ENCODE measurements around the gene PRG3.

Gene PRG3

DNA sequence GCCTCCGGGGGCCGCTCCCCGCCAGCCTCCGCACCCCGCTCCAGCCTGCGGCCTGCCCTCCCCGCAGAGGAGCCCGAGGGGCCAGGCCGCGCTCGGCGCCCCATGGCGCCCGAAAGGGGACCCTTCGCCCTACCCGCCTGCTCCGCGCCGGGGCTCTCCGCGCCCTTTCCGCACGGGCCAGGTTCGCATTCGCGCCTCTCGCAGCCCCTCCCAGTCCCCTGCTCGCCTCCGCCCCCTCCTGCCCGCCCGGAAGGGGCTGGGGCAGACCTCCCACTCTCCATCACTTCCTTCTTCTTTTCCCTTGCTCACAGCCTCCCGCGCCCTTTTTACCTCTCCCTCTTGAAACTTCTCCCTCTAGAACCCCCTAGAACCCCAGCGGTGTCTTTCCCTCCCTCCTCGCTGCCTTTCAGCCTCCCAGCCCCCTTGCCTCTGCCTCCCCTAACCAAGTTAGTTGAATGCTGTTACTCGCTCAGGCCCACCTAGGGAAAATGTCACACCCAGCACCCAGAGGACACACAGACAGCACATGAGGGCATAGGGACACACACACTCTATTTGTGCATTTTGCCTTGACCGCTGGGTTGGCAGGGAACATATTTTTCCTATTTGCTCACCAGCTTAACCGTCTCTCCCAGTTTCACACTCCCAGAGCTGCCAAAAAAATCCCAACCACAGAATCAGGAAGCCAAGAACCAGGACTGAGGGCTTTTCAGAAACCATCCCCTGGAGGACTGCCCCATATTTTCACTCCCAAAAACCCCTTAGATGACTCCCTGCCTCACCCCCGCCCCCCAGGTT lies 46.2 kb upstream of the PRG3 start, which contains the start of gene SLC43A3:
Gene SLC43A3, minus strand, starts transcription at position 193 of the 798 bp plus-strand sequence. CDS start 949 bp downstream, outside the sequence.
- H3K4ac ChIP-seq (ENCODE audit: low read depth in 1 of 2, low read length in 2 of 2): peak within 1 kb of the TSS in 1 of 2 experiments; percentile 1
- peak within 1 kb of the TSS; percentile 34 to 47 for H2BK12ac ChIP-seq (ENCODE audit: low read length in 2 of 2)
- H2AK5ac ChIP-seq (ENCODE audit: low read length, severe bottlenecking): no peak within 1 kb of the TSS
- peak within 1 kb of the TSS; percentile 63 for H4K8ac ChIP-seq (ENCODE audit: low read length)
- H3K4me2 ChIP-seq (ENCODE audit: low read length, poor library complexity, severe bottlenecking): peak within 1 kb of the TSS; percentile 64
- H3K36me3 ChIP-seq (ENCODE audit: control insufficient read depth in 1 of 2, insufficient read depth in 2 of 2, low read depth in 1 of 2, low read length in 2 of 2): peaks cover 0 to 40% of the 10 kb centered on the region in 2 experiments
- H3K27me3 ChIP-seq (ENCODE audit: control insufficient read depth in 1 of 2, insufficient read depth in 1 of 2, low read length in 2 of 2): no peaks in the 10 kb centered on the region
- peak within 1 kb of the TSS; percentile 86 for H4K91ac ChIP-seq (ENCODE audit: low read length)
- H3K27ac ChIP-seq (ENCODE audit: low read length, poor library complexity, severe bottlenecking): peak within 1 kb of the TSS; percentile 68
- no peak within 1 kb of the TSS for H3K14ac ChIP-seq (ENCODE audit: low read length in 2 of 2)
- H3K23ac ChIP-seq (ENCODE audit: low read length in 2 of 2): no peak within 1 kb of the TSS
- peak within 1 kb of the TSS; percentile 71 to 84 for H3K18ac ChIP-seq (ENCODE audit: low read depth in 1 of 2, low read length in 2 of 2)
- WGBS: 7% methylated on average over 39 of the region's 39 CpGs
- peak within 1 kb of the TSS; percentile 77 for H2BK15ac ChIP-seq (ENCODE audit: low read depth, poor library complexity, severe bottlenecking)
- peak within 1 kb of the TSS; percentile 57 to 86 for H3K4me3 ChIP-seq (ENCODE audit: insufficient read depth in 1 of 2, low read depth in 1 of 2, low read length in 2 of 2)
- no peak within 1 kb of the TSS for H2BK5ac ChIP-seq (ENCODE audit: low read depth, low read length, poor library complexity, severe bottlenecking)
- DNase-seq: peak; percentile 74
- peaks cover 29% of the 10 kb centered on the region for H3K4me1 ChIP-seq (ENCODE audit: control insufficient read depth, insufficient read depth, low read depth, low read length)
- H3K79me1 ChIP-seq (replicated peaks; ENCODE audit: low read length, poor library complexity, severe bottlenecking): peaks cover 3% of the 10 kb centered on the region
- peak within 1 kb of the TSS; percentile 51 for H2BK120ac ChIP-seq (ENCODE audit: low read depth, low read length)
- no peaks in the 10 kb centered on the region for H3K9me3 ChIP-seq (ENCODE audit: control insufficient read depth, low read length)
- H3K9ac ChIP-seq (ENCODE audit: low read length): peak within 1 kb of the TSS; percentile 96
- peak within 1 kb of the TSS; percentile 3 for H2AFZ ChIP-seq (ENCODE audit: low read depth, low read length)

DNA sequence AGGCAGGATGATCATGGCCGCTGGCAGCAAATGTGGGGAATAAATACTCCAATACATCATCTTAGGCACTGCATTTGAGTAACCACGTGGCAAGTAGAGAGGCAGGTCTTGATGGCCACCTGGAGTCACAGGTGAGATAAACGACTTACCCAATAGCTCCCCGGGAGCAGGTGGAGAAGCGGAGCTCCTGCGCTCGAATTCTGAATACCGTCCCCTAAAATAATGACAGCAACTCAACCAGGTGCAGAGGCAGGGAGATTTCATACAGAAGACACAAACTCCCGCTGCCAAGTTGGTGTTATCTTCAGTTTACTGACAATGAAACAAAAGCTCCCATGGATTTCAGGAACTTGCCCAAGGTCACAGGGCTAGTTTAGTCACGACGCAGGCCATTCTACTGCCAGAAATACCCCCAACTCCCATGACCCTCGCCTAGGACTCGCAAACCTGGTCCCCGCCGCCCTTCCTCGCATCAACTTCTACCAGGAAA lies 45.5 kb upstream of the PRG3 start:
- Histone ChIP-seq H2BK12ac (ENCODE audit: low read length in 2 of 2) (peak overlapping the region; percentile 15 to 47), H2BK120ac (ENCODE audit: low read depth, low read length) (peak overlapping the region; percentile 51), H2AFZ (ENCODE audit: low read depth, low read length) (no peak overlapping the region), H3K4me1 (ENCODE audit: control insufficient read depth, insufficient read depth, low read depth, low read length) (peaks cover 29% of the 10 kb centered on the region), H3K36me3 (ENCODE audit: control insufficient read depth in 1 of 2, insufficient read depth in 2 of 2, low read depth in 1 of 2, low read length in 2 of 2) (peaks cover 0 to 46% of the 10 kb centered on the region in 2 experiments), H3K9me3 (ENCODE audit: control insufficient read depth, low read length) (no peaks in the 10 kb centered on the region), H3K14ac (ENCODE audit: low read length in 2 of 2) (no peak overlapping the region), H3K4me2 (ENCODE audit: low read length, poor library complexity, severe bottlenecking) (peak overlapping the region; percentile 64), H2AK5ac (ENCODE audit: low read length, severe bottlenecking) (no peak overlapping the region), H3K79me1 (replicated peaks; ENCODE audit: low read length, poor library complexity, severe bottlenecking) (peaks cover 3% of the 10 kb centered on the region), H2BK15ac (ENCODE audit: low read depth, poor library complexity, severe bottlenecking) (peak overlapping the region; percentile 77), H4K91ac (ENCODE audit: low read length) (peak overlapping the region; percentile 70), H3K27ac (ENCODE audit: low read length, poor library complexity, severe bottlenecking) (no peak overlapping the region), H3K27me3 (ENCODE audit: control insufficient read depth in 1 of 2, insufficient read depth in 1 of 2, low read length in 2 of 2) (no peaks in the 10 kb centered on the region), H3K4me3 (ENCODE audit: insufficient read depth in 1 of 2, low read depth in 1 of 2, low read length in 2 of 2) (peak overlapping the region; percentile 57 to 86), H3K4ac (ENCODE audit: low read depth in 1 of 2, low read length in 2 of 2) (no peak overlapping the region), H2BK5ac (ENCODE audit: low read depth, low read length, poor library complexity, severe bottlenecking) (no peak overlapping the region), H4K8ac (ENCODE audit: low read length) (peak overlapping the region; percentile 63), H3K18ac (ENCODE audit: low read depth in 1 of 2, low read length in 2 of 2) (peak overlapping the region; percentile 71 to 84), H3K9ac (ENCODE audit: low read length) (peak overlapping the region; percentile 96), H3K23ac (ENCODE audit: low read length in 2 of 2) (no peak overlapping the region)
- peak; percentile 20 for DNase-seq
- 22% methylated on average over 16 of the region's 16 CpGs for WGBS

DNA sequence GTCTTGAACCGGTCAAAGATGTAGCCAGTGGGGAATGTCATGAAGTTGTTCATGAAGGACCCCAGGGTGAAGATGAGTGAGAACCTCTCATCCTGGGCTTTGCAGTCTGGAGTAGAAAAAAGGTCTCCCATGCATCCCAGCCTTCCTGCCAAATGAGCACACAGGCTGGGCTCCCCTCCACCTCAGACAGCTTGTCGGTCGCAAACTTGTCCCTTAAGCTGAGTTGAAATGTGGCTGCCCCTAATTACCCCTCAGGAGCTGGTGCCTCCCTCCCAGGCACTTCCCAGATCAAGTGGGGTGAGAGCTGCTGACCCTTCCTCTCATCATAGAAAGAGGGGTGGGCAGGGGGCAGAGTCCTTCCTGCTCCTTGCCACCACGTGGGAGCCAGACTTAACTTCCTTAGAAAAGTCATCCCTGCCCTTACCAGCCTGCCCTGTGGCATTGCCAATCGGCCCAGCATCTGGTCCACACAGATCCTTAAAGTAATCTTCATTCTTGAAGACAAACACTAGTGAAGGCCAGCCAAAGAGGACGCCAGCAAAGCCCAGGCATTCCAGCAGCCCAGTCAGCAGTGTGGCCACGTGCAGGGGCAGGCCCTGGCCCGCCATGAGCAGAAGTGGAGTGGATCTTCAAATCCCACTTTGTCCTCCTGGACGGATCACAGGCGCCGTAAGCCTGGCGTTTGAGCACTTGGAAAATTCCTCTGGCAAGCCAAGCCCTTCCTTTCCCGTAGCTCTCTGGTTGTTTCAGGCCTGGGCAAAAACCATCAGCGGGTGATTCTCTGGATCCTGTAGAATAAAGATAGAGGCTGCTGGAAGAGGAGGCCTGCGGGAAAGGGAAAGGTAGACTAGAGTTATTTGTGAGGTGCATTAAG lies 44.9 kb upstream of the PRG3 start:
- H3K4me3 ChIP-seq (ENCODE audit: insufficient read depth in 1 of 2, low read depth in 1 of 2, low read length in 2 of 2): peak overlapping the region in 1 of 2 experiments; percentile 86
- H2BK15ac ChIP-seq (ENCODE audit: low read depth, poor library complexity, severe bottlenecking): peak overlapping the region; percentile 60
- H3K79me1 ChIP-seq (replicated peaks; ENCODE audit: low read length, poor library complexity, severe bottlenecking): peaks cover 3% of the 10 kb centered on the region
- peak overlapping the region in 1 of 2 experiments; percentile 2 for H3K4ac ChIP-seq (ENCODE audit: low read depth in 1 of 2, low read length in 2 of 2)
- peak overlapping the region; percentile 96 for H3K9ac ChIP-seq (ENCODE audit: low read length)
- peaks cover 29% of the 10 kb centered on the region for H3K4me1 ChIP-seq (ENCODE audit: control insufficient read depth, insufficient read depth, low read depth, low read length)
- no peak overlapping the region for H3K23ac ChIP-seq (ENCODE audit: low read length in 2 of 2)
- peak overlapping the region; percentile 14 for H3K27ac ChIP-seq (ENCODE audit: low read length, poor library complexity, severe bottlenecking)
- peak overlapping the region; percentile 27 to 34 for H2BK12ac ChIP-seq (ENCODE audit: low read length in 2 of 2)
- H4K8ac ChIP-seq (ENCODE audit: low read length): peak overlapping the region; percentile 59
- peak; percentile 26 for DNase-seq
- H2AFZ ChIP-seq (ENCODE audit: low read depth, low read length): no peak overlapping the region
- WGBS: 85% methylated on average over 15 of the region's 15 CpGs
- H2BK120ac ChIP-seq (ENCODE audit: low read depth, low read length): no peak overlapping the region
- H3K18ac ChIP-seq (ENCODE audit: low read depth in 1 of 2, low read length in 2 of 2): peak overlapping the region; percentile 52 to 70
- H3K27me3 ChIP-seq (ENCODE audit: control insufficient read depth in 1 of 2, insufficient read depth in 1 of 2, low read length in 2 of 2): no peaks in the 10 kb centered on the region
- peak overlapping the region; percentile 57 for H4K91ac ChIP-seq (ENCODE audit: low read length)
- no peak overlapping the region for H2BK5ac ChIP-seq (ENCODE audit: low read depth, low read length, poor library complexity, severe bottlenecking)
- no peak overlapping the region for H3K4me2 ChIP-seq (ENCODE audit: low read length, poor library complexity, severe bottlenecking)
- H2AK5ac ChIP-seq (ENCODE audit: low read length, severe bottlenecking): peak overlapping the region; percentile 24
- peaks cover 0 to 53% of the 10 kb centered on the region in 2 experiments for H3K36me3 ChIP-seq (ENCODE audit: control insufficient read depth in 1 of 2, insufficient read depth in 2 of 2, low read depth in 1 of 2, low read length in 2 of 2)
- H3K14ac ChIP-seq (ENCODE audit: low read length in 2 of 2): no peak overlapping the region
- H3K9me3 ChIP-seq (ENCODE audit: control insufficient read depth, low read length): no peaks in the 10 kb centered on the region
